ENCODE measurements around the gene TBX22.
"Not testable (repeated sequence)": the region's sequence is repeated elsewhere in the genome, so short reads cannot be mapped to it uniquely, and the experiment has no call there.

Gene TBX22, protein sequence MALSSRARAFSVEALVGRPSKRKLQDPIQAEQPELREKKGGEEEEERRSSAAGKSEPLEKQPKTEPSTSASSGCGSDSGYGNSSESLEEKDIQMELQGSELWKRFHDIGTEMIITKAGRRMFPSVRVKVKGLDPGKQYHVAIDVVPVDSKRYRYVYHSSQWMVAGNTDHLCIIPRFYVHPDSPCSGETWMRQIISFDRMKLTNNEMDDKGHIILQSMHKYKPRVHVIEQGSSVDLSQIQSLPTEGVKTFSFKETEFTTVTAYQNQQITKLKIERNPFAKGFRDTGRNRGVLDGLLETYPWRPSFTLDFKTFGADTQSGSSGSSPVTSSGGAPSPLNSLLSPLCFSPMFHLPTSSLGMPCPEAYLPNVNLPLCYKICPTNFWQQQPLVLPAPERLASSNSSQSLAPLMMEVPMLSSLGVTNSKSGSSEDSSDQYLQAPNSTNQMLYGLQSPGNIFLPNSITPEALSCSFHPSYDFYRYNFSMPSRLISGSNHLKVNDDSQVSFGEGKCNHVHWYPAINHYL

DNA sequence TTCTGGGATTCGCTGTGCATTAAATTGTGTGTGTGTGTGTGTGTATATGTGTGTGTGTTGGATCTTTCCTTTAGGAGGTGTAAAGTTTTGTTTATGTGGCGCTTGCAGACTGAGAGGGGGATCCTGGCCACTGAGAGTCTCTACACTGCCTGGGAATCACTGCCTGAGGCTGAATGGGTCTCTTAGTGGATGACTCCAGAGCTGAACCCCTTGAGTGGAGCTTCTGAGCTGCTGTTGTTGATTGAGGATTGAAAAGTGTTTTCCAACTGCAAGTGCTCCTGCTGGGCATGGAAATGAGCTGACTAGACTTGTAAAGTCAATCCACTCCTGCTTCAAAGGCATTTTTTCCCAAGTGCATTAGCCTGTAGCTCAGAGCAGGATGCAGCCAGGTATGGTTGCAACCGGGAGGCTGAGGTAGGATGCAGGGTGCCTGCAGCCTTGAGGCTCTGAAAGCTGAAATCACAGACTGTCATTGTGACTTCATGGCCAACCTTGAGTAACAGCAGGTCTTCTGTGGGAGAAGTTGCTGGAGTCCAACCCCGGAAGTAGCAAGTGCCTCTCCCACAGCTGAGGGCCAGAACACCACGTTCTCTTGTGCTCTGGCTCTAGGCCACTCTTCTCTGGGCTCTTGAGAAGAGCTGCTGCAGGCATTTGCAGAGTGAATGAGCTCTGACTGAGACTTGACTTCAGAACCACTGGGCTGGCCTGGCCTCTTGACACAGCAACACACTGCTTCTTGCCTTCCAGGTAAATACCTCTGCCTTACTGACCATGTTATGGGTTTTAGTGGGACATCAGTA lies at the start of gene TBX22:
Gene TBX22 (plus strand): TSS at position 613 of the 800 bp plus-strand sequence. CDS start 7,517 bp downstream, outside the sequence.
- no peak for DNase-seq

DNA sequence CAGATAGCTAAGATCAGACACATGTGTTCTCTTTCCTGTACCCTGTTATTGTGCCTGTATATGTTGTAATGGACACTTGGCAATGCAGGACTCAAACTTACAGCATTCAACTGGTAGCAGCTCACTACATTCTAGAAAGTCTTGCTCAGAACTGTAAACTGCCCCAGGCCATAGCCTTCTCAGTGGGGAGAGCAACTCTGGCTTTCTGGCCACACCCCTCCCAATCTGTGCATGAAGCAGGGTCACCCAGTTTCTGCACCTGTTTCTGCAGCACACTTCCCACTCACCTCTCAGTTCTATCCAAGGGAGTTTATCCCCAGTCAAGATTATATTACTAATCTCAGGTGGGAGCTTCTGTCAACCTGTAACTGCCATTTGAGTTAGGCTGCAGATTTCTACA lies 38.9 kb upstream of the TBX22 start:
- DNase-seq = no peak

DNA sequence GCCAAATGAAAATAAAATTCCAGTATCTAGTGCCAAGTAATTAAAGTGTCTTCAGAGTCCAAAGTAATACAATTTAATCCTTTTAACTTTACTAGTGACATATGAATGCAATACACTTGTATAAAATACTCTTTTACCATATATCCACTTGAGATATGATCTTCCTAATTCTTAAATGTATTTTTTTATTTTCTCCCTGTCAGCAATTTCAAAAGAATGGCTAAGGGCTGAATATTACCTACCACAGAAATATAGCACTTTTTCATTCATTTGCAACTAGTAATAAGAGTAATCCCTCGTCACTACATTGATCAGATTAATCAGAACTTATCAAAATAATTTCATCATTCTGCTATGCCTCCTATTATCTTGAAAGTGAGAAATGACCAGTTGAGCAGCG lies 10.1 kb upstream of the TBX22 start:
- DNase-seq = no peak

DNA sequence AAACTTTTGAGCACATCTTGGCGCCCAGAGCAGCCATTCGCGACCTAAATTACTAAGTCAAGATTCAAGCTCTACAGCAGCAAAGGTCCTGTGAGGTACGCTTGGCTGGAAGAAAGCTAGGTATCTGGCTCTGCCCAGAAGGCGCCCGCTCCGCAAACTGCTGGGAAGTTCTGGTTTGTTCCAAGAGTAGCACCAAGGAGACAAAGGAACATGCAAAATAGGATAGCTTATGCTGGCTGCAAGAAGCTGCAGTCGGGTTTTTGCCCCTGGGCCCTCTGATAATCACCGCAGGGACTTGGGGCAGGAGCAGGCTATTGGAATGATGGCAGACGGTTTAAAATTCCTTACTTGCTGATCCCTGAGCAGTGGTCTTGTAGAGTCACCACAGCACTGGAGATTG lies 3.0 kb upstream of the TBX22 start:
- no peak for DNase-seq

DNA sequence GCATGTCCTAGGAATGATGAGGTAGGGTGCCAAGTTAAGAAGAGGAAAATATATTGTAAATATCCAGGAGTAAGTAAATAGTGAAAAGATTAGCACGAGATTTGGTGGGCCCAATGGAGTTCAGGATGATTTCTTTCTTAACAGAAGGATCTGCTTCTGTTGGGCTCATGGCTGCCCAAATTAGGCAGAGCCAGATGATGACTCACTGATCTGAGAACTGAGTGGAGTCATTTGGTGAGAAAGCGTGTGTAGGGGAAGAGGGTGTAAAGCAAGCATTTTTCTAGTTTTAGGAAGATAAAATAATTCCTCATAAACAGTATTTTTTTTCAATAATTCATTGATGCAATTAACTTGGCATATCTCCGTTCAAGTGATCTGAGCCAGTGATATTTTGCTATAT lies 1.6 kb downstream of the TBX22 start:
- no peak for DNase-seq

DNA sequence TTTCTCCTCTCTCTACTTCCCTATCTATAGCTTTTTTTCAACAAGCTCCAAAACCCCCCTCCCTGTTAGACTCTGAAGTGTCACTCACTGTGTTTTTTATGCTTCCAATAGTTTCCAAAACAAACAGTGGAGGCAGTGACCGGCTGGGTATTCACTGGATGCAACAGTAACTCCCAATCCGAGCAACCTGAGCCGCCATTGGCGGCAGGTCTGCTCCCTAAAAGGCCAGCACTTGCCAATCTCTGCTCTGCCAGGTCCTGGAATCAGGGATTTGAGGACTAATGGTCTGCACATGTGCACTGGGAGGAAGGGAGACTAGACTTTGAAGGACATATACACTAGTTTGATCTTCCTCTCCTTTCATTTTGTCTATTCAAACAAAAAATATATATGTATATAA lies 7.1 kb downstream of the TBX22 start:
- no peak for DNase-seq

DNA sequence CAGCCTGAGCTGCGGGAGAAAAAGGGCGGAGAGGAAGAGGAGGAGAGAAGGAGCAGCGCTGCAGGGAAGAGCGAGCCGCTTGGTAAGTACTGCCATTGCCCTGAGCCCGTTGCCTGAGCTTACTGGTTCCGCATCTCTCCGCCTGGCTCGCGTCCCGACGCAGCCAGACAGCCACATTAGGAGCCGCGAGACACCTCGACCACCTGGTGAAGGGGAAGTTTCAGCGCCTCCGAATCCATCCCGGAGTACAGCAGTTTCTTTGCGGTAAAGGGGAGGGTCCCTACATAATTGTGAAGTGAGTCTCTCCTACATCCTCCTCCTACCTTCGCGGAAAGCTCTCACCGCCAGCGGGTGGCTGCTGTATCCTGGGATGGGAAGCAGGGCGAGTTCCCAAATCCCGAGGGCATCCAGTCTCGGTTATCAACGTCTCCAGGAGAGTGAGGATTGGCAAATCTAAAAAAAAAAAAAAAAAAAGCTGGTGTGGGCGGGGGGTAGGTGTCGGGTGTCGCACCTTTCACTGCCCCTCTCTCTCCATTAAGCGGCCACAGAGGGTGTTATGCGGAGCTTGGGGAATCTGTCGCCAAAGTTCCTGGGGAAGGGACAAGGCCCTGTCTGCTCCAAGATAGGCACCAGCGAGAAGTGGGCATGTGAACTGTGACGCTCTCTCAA lies 7.9 kb downstream of the TBX22 start:
- DNase-seq = no peak

DNA sequence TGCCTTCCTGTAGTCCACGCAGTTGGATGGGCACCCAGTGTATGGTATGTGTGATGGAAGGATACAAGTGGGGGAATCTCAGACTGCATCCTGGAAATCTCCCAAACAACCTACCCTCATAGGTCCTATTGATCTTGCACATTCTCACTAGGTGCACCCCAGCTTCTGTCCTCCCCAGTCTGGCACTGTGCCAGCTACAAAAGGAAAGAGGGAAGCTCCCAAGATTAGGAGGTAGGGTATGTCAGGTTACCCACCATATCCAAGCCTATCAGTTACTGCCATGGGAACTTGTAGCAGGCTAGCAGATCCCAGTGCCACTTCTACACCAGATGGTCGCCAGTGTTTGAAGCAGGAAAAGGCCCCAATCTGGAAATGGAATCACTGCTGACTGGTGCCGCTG lies 11.6 kb downstream of the TBX22 start:
- DNase-seq = no peak

DNA sequence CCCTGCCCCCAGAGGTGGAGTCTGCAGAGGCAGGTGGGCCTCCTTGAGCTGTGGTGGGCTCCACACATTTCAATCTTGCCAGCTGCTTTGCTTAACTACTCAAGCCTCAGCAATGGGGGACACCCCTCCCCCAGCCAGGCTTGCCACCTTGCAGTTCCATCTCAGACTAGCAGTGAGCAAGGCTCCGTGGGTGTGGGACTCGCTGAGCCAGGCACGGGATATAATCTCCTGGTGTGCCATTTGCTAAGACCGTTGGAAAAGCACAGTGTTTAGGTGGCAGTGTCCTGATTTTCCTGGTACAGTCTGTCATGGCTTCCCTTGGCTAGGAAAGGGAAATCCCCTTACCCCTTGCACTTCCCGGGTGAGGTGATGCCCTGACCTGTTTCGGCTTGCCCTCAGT lies 51.6 kb downstream of the TBX22 start:
- DNase-seq = not testable (repeated sequence)

DNA sequence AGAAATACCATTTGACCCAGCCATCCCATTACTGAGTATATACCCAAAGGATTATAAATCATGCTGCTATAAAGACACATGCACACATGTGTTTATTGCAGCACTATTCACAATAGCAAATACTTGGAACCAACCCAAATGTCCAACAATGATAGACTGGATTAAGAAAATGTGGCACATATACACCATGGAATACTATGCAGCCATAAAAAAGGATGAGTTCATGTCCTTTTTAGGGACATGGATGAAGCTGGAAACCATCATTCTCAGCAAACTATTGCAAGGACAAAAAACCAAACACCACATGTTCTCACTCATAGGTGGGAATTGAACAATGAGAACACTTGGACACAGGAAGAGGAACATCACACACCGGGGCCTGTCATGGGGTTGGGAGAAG lies 61.1 kb downstream of the TBX22 start:
- not testable (repeated sequence) for DNase-seq

Data from stimulated activated CD4-positive, alpha-beta T cell treated with anti-CD3 and anti-CD28 coated beads, Interleukin-12 subunit alpha, Interleukin-12 subunit beta, amount 100 ng/mL, for 4 hours (primary cell).